CD8-positive, alpha-beta memory T cell (primary cell): Measurements from ENCODE around the gene OSCAR. TPM values are rescaled to one million over a fixed set of nuclear protein-coding genes. Genes with fewer than 3 reads are reported as not detected.

Source experiments
- CTCF ChIA-PET: fragments of 350-600 bp; sonication (Branson Sonifier 250); formaldehyde crosslinking; loops from one replicate; lab custom pipeline; 2021; ENCODE audit warnings: antibody characterized with exemption; lab: Charles Lee
- POLR2A ChIA-PET: fragments of 350-600 bp; sonication (Branson Sonifier 250); formaldehyde crosslinking; loops from one replicate; lab custom pipeline; 2021; ENCODE audit warnings: antibody characterized with exemption; lab: Charles Lee
- DNase-seq, 5 donors: peaks; one replicate each; pipeline versions ENCODE4 v3.0.0 to v3.0.0-alpha.2; 2020 to 2022; ENCODE audit warnings: mixed read lengths in 1 of 5
- H3K27ac ChIP-seq: one replicate; pipeline ENCODE4 v1.7.0; 2013; ENCODE audit warnings: low read depth, mild to moderate bottlenecking, low read length, moderate library complexity
- H3K27me3 ChIP-seq: 2 replicates; pipeline ENCODE4 v1.7.0; 2013; ENCODE audit warnings: low read length, mild to moderate bottlenecking; ENCODE audit not compliant: insufficient read depth, poor library complexity, severe bottlenecking
- H3K36me3 ChIP-seq: 2 replicates; pipeline ENCODE4 v1.7.0; 2013; ENCODE audit warnings: mild to moderate bottlenecking, low read length, moderate library complexity; ENCODE audit not compliant: insufficient read depth
- H3K4me1 ChIP-seq: 2 replicates; pipeline ENCODE4 v1.7.0; 2013; ENCODE audit warnings: mild to moderate bottlenecking, low read length, moderate library complexity; ENCODE audit not compliant: insufficient read depth
- H3K4me3 ChIP-seq: 2 replicates; pipeline ENCODE4 v1.7.0; 2013; ENCODE audit warnings: mild to moderate bottlenecking, low read length
- H3K9me3 ChIP-seq: 2 replicates; pipeline ENCODE4 v1.7.0; 2013; ENCODE audit warnings: mild to moderate bottlenecking, low read length
- H3K27ac Mint-ChIP-seq, 8 donors: one replicate each; pipeline ENCODE4 v1.8.0; 2020 to 2021; ENCODE audit warnings: mixed read lengths in 8 of 8, mild to moderate bottlenecking in 6 of 8, inconsistent platforms in 3 of 8, moderate library complexity in 3 of 8
- H3K27me3 Mint-ChIP-seq, 2 donors: one replicate each; pipeline ENCODE4 v1.8.0; 2020 to 2021; ENCODE audit warnings: mixed read lengths in 2 of 2, mild to moderate bottlenecking in 1 of 2, moderate library complexity in 1 of 2
- H3K36me3 Mint-ChIP-seq, 3 donors: one replicate each; pipeline ENCODE4 v1.8.0; 2020 to 2021; ENCODE audit warnings: mixed read lengths in 3 of 3, inconsistent platforms in 1 of 3, mild to moderate bottlenecking in 1 of 3
- H3K4me1 Mint-ChIP-seq, 3 donors: one replicate each; pipeline ENCODE4 v1.8.0; 2020 to 2021; ENCODE audit warnings: mixed read lengths in 3 of 3, inconsistent platforms in 1 of 3, mild to moderate bottlenecking in 1 of 3
- H3K4me3 Mint-ChIP-seq, 7 donors: one replicate each; pipeline ENCODE4 v1.8.0; 2020 to 2021; ENCODE audit warnings: mixed read lengths in 7 of 7, mild to moderate bottlenecking in 6 of 7, moderate library complexity in 4 of 7, inconsistent platforms in 2 of 7
- H3K9me3 Mint-ChIP-seq, 5 donors: one replicate each; pipeline ENCODE4 v1.8.0; 2020 to 2022; ENCODE audit warnings: mixed read lengths in 5 of 5, mild to moderate bottlenecking in 3 of 5, moderate library complexity in 2 of 5, inconsistent platforms in 1 of 5
- polyA plus RNA-seq: library from polyadenylated mRNA; unstranded; fragments of 300-500 nt; fragmentation: Illumina TruSeq; gene quantifications from one replicate; pipeline ENCODE4 v1.2.3, GENCODE V29; 2021
- total RNA-seq, 2 experiments: library from RNA; stranded (reverse); gene quantifications; one replicate each; pipeline ENCODE4 v1.2.3, GENCODE V29; 2021

Gene OSCAR
- total and polyA plus RNA-seq, 3 experiments from 2014 or later = 0.17 to 0.35 (median 0.22) TPM

- no peaks in the 10 kb centered on the region for H3K4me1 ChIP-seq
- H3K27me3 Mint-ChIP-seq = peaks cover 15 to 24% of the 10 kb centered on the region in 2 donors
- no peak within 1 kb of the TSS for H3K4me3 Mint-ChIP-seq
- no peak within 1 kb of the TSS for H3K27ac ChIP-seq
- H3K27ac Mint-ChIP-seq = no peak within 1 kb of the TSS
- no peaks in the 10 kb centered on the region for H3K4me1 Mint-ChIP-seq
- no peaks in the 10 kb centered on the region for H3K9me3 Mint-ChIP-seq
- no peaks in the 10 kb centered on the region for H3K9me3 ChIP-seq
- no peak for DNase-seq
- no peaks in the 10 kb centered on the region for H3K27me3 ChIP-seq
- H3K36me3 ChIP-seq = no peaks in the 10 kb centered on the region
- no peaks in the 10 kb centered on the region for H3K36me3 Mint-ChIP-seq
- ChIA-PET CTCF (no interaction called here), POLR2A (no interaction called here)
- no peak within 1 kb of the TSS for H3K4me3 ChIP-seq
Observed at GRCh38 chr19:54063350-54064116, 37.1 kb downstream of the OSCAR start, which contains the start of gene VSTM1. TSS of gene VSTM1 (minus strand) at chr19:54063897. CDS start at chr19:54063777, 120 bp downstream.

GRCh38 chr19:54062643-54063042 lies 38.0 kb downstream of the OSCAR start:
- Mint-ChIP-seq H3K4me1 (no peaks in the 10 kb centered on the region), H3K27ac (no peak overlapping the region), H3K9me3 (no peaks in the 10 kb centered on the region), H3K36me3 (no peaks in the 10 kb centered on the region), H3K4me3 (no peak overlapping the region), H3K27me3 (peaks cover 15 to 24% of the 10 kb centered on the region in 2 donors)
- Histone ChIP-seq H3K9me3 (no peaks in the 10 kb centered on the region), H3K4me1 (no peaks in the 10 kb centered on the region), H3K4me3 (no peak overlapping the region), H3K36me3 (no peaks in the 10 kb centered on the region), H3K27me3 (no peaks in the 10 kb centered on the region), H3K27ac (no peak overlapping the region)
- POLR2A ChIA-PET = no interaction called here
- CTCF ChIA-PET = no interaction called here
- no peak for DNase-seq

- no peaks in the 10 kb centered on the region for H3K4me1 Mint-ChIP-seq
- DNase-seq = no peak
- no peaks in the 10 kb centered on the region for H3K36me3 Mint-ChIP-seq
- no peak overlapping the region for H3K4me3 Mint-ChIP-seq
- H3K27ac ChIP-seq = no peak overlapping the region
- H3K9me3 Mint-ChIP-seq = peaks cover 0 to 3% (median 0%) of the 10 kb centered on the region in 5 donors
- no peaks in the 10 kb centered on the region for H3K9me3 ChIP-seq
- CTCF ChIA-PET = no interaction called here
- H3K4me1 ChIP-seq = no peaks in the 10 kb centered on the region
- POLR2A ChIA-PET = no interaction called here
- H3K36me3 ChIP-seq = no peaks in the 10 kb centered on the region
- H3K27ac Mint-ChIP-seq = no peak overlapping the region
- H3K27me3 Mint-ChIP-seq = peaks cover 12 to 49% of the 10 kb centered on the region in 2 donors
- H3K27me3 ChIP-seq = no peaks in the 10 kb centered on the region
- no peak overlapping the region for H3K4me3 ChIP-seq
Observed at GRCh38 chr19:54047616-54048015, 53.0 kb downstream of the OSCAR start.

GRCh38 chr19:54045771-54046170 lies 54.8 kb downstream of the OSCAR start:
- Mint-ChIP-seq H3K27me3 (peaks cover 12 to 52% of the 10 kb centered on the region in 2 donors), H3K9me3 (peaks cover 0 to 3% (median 0%) of the 10 kb centered on the region in 5 donors), H3K4me3 (no peak overlapping the region), H3K27ac (no peak overlapping the region), H3K36me3 (no peaks in the 10 kb centered on the region), H3K4me1 (no peaks in the 10 kb centered on the region)
- H3K4me1 ChIP-seq = no peaks in the 10 kb centered on the region
- H3K27me3 ChIP-seq = no peaks in the 10 kb centered on the region
- ChIA-PET CTCF (no interaction called here), POLR2A (no interaction called here)
- DNase-seq = no peak
- no peaks in the 10 kb centered on the region for H3K36me3 ChIP-seq
- H3K27ac ChIP-seq = no peak overlapping the region
- no peak overlapping the region for H3K4me3 ChIP-seq
- H3K9me3 ChIP-seq = no peaks in the 10 kb centered on the region

Other genes starting within 250 kb of the OSCAR start
- gene MYADM, start 232.9 kb downstream of the OSCAR start, total RNA-seq = 10 to 100 TPM; 44.2 to 47.8 TPM
- gene MYADM, start 232.9 kb downstream of the OSCAR start, polyA plus RNA-seq = 77.8 TPM
- gene PRKCG, start 218.6 kb downstream of the OSCAR start, total RNA-seq = not detected
- gene PRKCG, start 218.6 kb downstream of the OSCAR start, polyA plus RNA-seq = not detected
- gene CACNG7, start 191.5 kb downstream of the OSCAR start, total RNA-seq = not detected
- not detected for gene CACNG7, start 191.5 kb downstream of the OSCAR start, polyA plus RNA-seq
- not detected for gene CACNG8, start 137.9 kb downstream of the OSCAR start, total RNA-seq
- not detected for gene CACNG8, start 137.9 kb downstream of the OSCAR start, polyA plus RNA-seq
- not detected for gene CACNG6, start 109.2 kb downstream of the OSCAR start, total RNA-seq
- gene CACNG6, start 109.2 kb downstream of the OSCAR start, polyA plus RNA-seq = not detected
- gene VSTM1, start 36.9 kb downstream of the OSCAR start, total RNA-seq = not detected
- gene VSTM1, start 36.9 kb downstream of the OSCAR start, polyA plus RNA-seq = not detected
- not detected for gene TARM1, start 19.4 kb downstream of the OSCAR start, total RNA-seq
- not detected for gene TARM1, start 19.4 kb downstream of the OSCAR start, polyA plus RNA-seq
- 100 to 1,000 TPM; 117 to 124 TPM for gene NDUFA3, start 2.1 kb upstream of the OSCAR start, total RNA-seq
- gene NDUFA3, start 2.1 kb upstream of the OSCAR start, polyA plus RNA-seq = 506 TPM
- 10 to 100 TPM; 32.9 to 33.1 TPM for gene TFPT, start 14.9 kb upstream of the OSCAR start, total RNA-seq
- 25.0 TPM for gene TFPT, start 14.9 kb upstream of the OSCAR start, polyA plus RNA-seq
- gene PRPF31, start 15.0 kb upstream of the OSCAR start, total RNA-seq = 100 to 1,000 TPM; 123 to 132 TPM
- gene PRPF31, start 15.0 kb upstream of the OSCAR start, polyA plus RNA-seq = 88.9 TPM
- 10 to 100 TPM; 75.1 to 81.7 TPM for gene CNOT3, start 37.0 kb upstream of the OSCAR start, total RNA-seq
- gene CNOT3, start 37.0 kb upstream of the OSCAR start, polyA plus RNA-seq = 14.8 TPM
- gene LENG1, start 58.9 kb upstream of the OSCAR start, total RNA-seq = 1 to 10 TPM; 4.8 to 6.8 TPM
- gene LENG1, start 58.9 kb upstream of the OSCAR start, polyA plus RNA-seq = 14.1 TPM
- gene TMC4, start 72.4 kb upstream of the OSCAR start, total RNA-seq = under 1 TPM in 1 of 2 experiments, not detected in 1; 0.18 TPM
- 0.38 TPM for gene TMC4, start 72.4 kb upstream of the OSCAR start, polyA plus RNA-seq
- 100 to 1,000 TPM in 1 of 2 experiments, 10 to 100 TPM in 1; 98.7 to 114 TPM for gene MBOAT7, start 88.8 kb upstream of the OSCAR start, total RNA-seq
- 21.9 TPM for gene MBOAT7, start 88.8 kb upstream of the OSCAR start, polyA plus RNA-seq
- gene TSEN34, start 90.5 kb upstream of the OSCAR start, total RNA-seq = 10 to 100 TPM; 22.4 to 24.6 TPM
- 38.2 TPM for gene TSEN34, start 90.5 kb upstream of the OSCAR start, polyA plus RNA-seq
- 1,000 to 10,000 TPM; 1,621 to 1,723 TPM for gene RPS9, start 100.1 kb upstream of the OSCAR start, total RNA-seq
- 824 TPM for gene RPS9, start 100.1 kb upstream of the OSCAR start, polyA plus RNA-seq
- gene LILRB3, start 122.2 kb upstream of the OSCAR start, total RNA-seq = 1 to 10 TPM in 1 of 2 experiments, under 1 TPM in 1; 0.48 to 1.2 TPM
- 0.49 TPM for gene LILRB3, start 122.2 kb upstream of the OSCAR start, polyA plus RNA-seq
- under 1 TPM; 0.37 to 0.42 TPM for gene LILRA6, start 142.0 kb upstream of the OSCAR start, total RNA-seq
- gene LILRA6, start 142.0 kb upstream of the OSCAR start, polyA plus RNA-seq = 0.45 TPM
- gene LILRB5, start 156.5 kb upstream of the OSCAR start, total RNA-seq = under 1 TPM; 0.42 to 0.44 TPM
- gene LILRB5, start 156.5 kb upstream of the OSCAR start, polyA plus RNA-seq = not detected
- gene LILRB2, start 180.3 kb upstream of the OSCAR start, total RNA-seq = under 1 TPM; 0.24 to 0.42 TPM
- gene LILRB2, start 180.3 kb upstream of the OSCAR start, polyA plus RNA-seq = not detected
- gene LILRA5, start 212.4 kb upstream of the OSCAR start, total RNA-seq = not detected
- gene LILRA5, start 212.4 kb upstream of the OSCAR start, polyA plus RNA-seq = not detected
- not detected for gene LILRA4, start 238.4 kb upstream of the OSCAR start, total RNA-seq
- not detected for gene LILRA4, start 238.4 kb upstream of the OSCAR start, polyA plus RNA-seq